HS-27A (cell line): ENCODE data around the gene CYB5A.

Source experiments
- DNase-seq: peaks from one replicate; pipeline ENCODE4 v3.0.0-alpha.2; 2012; ENCODE audit warnings: low read depth, missing footprints

CYB5A gene

DNA sequence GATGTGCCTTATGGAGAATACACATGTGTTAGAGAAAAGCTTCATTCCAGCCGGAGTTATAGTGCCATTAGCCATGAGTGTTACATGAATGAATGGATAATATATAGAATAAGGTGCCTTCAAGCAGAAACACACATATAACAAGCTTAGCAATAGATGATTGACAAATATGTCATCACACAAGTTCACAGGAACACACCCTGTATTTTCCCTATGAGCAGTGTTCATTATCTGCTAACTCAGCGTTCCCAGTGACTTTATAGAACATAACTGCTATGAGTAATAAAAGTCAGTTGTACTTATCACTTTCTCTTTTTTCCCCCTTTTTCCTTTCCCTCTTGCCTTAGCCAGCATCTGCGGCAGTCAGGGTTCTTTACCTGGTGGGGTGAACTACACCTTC, 78.3 kb downstream of the CYB5A start:
- DNase-seq: no peak

DNA sequence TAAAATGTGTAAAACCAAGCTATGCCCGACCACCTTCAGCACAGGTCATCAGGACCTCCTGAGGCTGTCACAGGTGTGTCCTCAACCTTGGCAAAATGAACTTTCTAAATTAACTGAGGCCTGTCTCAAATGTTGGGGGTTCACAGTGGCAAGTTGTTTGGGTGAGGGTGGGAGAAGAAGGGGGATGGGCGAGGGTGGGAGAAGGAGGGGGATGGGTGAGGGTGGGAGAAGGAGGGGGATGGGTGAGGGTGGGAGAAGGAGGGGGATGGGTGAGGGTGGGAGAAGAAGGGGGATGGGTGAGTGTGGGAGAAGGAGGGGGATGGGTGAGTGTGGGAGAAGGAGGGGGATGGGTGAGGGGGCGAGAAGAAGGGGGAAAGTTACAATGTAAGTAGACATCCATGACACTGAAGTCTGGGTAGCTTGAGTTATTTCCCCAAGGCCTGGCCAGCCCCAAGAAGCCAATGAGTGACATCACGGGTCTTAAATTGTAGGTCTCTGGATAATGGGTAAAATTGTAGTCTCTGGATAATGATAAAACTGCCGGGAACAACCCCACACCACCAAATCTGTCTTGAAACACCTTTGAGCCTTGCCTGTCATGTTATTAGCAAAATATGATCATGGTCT, 87.1 kb downstream of the CYB5A start:
- no peak for DNase-seq

DNA sequence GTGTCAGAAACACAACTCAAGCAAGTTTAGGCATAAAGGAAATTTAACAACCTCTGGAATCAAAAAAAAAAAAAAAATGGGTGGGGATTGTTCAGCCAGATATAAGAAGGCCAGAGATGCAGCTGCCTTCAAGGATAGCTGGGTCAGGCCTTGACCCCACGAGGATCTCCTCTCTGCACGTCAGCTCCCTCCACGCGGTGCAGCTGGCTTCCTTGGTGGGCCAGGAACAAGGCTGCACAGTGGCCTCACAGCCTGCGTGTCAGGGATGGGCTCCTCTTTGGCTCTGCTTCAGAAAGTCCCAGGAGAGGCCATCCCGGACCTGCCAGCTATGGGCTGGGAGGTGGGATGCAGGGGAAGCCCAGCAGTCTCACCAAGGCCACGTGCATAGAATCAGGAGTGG, 88.0 kb downstream of the CYB5A start:
- no peak for DNase-seq
